Kidney (tissue), 14 donors: ENCODE results near the gene MAP1LC3B. TPM values are rescaled to one million over a fixed set of nuclear protein-coding genes. Genes with fewer than 3 reads are reported as not detected.
A peak's percentile ranks its signal among the peaks of the same experiment; 100 is the strongest.

Source experiments
- DNase-seq, 5 donors: peaks; one replicate each; pipeline ENCODE4 v3.0.0-alpha.2; 2013 to 2020
- FAIRE-seq: peaks from 2 replicates; lab custom pipeline; 2012; peaks lifted over from hg19 to GRCh38; lab: Jason Lieb, UNC
- H3K27ac ChIP-seq, 2 donors: one replicate each; pipeline ENCODE4 v1.7.0; 2013; ENCODE audit warnings: low read depth in 2 of 2, low read length in 2 of 2, inconsistent platforms in 1 of 2
- H3K27me3 ChIP-seq: one replicate; pipeline ENCODE4 v1.7.1; 2013; ENCODE audit warnings: low read length, inconsistent platforms; ENCODE audit not compliant: control insufficient read depth, insufficient read depth
- H3K36me3 ChIP-seq, 3 donors: one replicate each; pipeline versions ENCODE4 v1.7.0 to v1.7.1; 2013; ENCODE audit warnings: low read length in 3 of 3, control low read depth in 1 of 3, inconsistent platforms in 1 of 3; ENCODE audit not compliant: insufficient read depth in 3 of 3, control insufficient read depth in 2 of 3
- H3K4me1 ChIP-seq, 3 donors: one replicate each; pipeline versions ENCODE4 v1.7.0 to v1.7.1; 2013; ENCODE audit warnings: low read length in 3 of 3, inconsistent platforms in 1 of 3, low read depth in 1 of 3; ENCODE audit not compliant: control insufficient read depth in 2 of 3, insufficient read depth in 2 of 3
- H3K4me3 ChIP-seq, 3 donors: one replicate each; pipeline versions ENCODE4 v1.7.0 to v1.8.1; 2013; ENCODE audit warnings: low read length in 3 of 3, control low read depth in 1 of 3, inconsistent platforms in 1 of 3
- H3K9ac ChIP-seq, 3 donors: one replicate each; pipeline versions ENCODE4 v1.7.0 to v1.7.1; 2013; ENCODE audit warnings: low read length in 3 of 3, control low read depth in 1 of 3, inconsistent platforms in 1 of 3
- H3K9me3 ChIP-seq, 3 donors: one replicate each; pipeline versions ENCODE4 v1.7.0 to v1.7.1; 2013; ENCODE audit warnings: low read length in 3 of 3, control low read depth in 1 of 3, inconsistent platforms in 1 of 3; ENCODE audit not compliant: control insufficient read depth in 2 of 3, insufficient read depth in 1 of 3
- intact Hi-C: fragments of 100-400 bp; cut with DNase I; formaldehyde crosslinking; loops from one replicate; pipeline ENCODE4 v1.11.1; 2022
- polyA plus RNA-seq: library from polyadenylated mRNA; stranded (reverse); fragments of 350-450 nt; fragmentation: Illumina TruSeq; extraction: RNeasy Lipid Tissue Mini Kit (QIAGEN cat#74804); gene quantifications from one replicate; pipeline ENCODE4 v1.2.3, GENCODE V29; 2014; ENCODE audit warnings: low read depth, low replicate concordance; ENCODE audit not compliant: insufficient read depth
- total RNA-seq: library from RNA; stranded (reverse); fragmentation: NEBNext Ultra II Directional; extraction: Animal tissue kit (Norgen Biotek cat#: 25700); gene quantifications from one replicate; pipeline ENCODE4 v1.2.1, GENCODE V29; 2021
- TF ChIP-seq, protein P1 (sequence below): IDR thresholded peaks from 3 replicates; pipeline ENCODE4 v1.5.1; 2012; ENCODE audit warnings: mild to moderate bottlenecking, moderate library complexity, borderline replicate concordance; ENCODE audit not compliant: insufficient read depth; ENCODE audit errors: extremely low read depth
- donor health status: control.
- donor health status: control.
- donor health status: control.
- donor health status: control.
- donor health status: control.
- donor health status: DM: yes; HTN: yes; CAD: no.
- donor health status: Normal renal cell carcinoma (clear cell type).

Gene MAP1LC3B
- total and polyA plus RNA-seq, 2 donors from 2014 or later = 57.1 to 70.3 TPM

DNA sequence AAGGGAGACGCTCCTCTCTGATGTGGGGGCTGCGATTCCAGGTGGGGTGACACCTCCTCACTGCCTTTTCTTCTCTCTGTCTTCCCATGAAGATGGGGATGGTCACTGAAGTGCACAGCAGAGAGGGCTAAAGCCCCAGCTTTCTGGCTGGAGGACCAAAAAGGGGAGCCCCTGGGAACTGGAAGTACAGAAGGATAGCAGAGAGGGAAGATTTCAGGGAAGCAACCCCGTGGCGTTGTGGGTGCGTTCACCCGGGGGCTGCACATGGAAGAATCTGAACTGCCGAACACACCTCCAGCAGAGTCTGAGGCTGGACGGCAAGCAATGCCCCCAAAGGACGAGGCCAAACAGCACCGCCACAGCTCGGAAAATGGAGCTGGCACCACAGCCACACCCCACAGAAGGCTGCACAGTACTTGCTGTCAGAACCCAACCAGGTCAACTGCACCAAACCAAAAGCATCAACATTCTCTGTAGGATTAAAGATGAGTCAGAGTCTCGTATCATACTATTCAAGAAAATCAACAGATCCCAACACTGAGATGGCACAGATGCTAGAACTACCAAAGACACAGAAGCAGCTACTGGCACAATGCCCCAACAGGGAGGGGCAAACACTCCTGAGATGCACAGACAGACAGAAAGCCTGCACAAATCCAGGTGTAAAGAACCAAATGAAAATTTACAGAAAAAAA, 49.9 kb downstream of the MAP1LC3B start:
- H3K9me3 ChIP-seq = no peaks in the 10 kb centered on the region

DNA sequence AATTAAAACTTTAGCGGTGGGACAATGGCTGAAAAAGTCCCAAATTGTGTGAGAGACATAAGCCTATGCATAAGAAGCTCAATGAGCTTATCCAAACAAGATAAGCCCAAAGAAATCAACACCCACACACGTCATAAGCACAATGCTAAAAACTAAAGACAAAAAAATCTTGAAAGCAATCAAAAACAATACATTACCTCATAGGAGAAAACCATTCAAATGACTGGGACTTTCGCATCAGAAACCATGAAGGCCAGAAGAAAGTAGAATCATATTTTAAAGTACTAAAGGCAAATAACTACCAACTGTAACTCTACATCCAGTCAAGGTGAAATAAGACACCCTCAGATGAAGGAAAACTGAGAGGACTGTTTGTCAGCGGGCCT, 50.4 kb downstream of the MAP1LC3B start:
- Histone ChIP-seq H3K4me1 (peaks cover 0 to 8% (median 5%) of the 10 kb centered on the region in 3 donors), H3K9me3 (no peaks in the 10 kb centered on the region), H3K4me3 (no peak overlapping the region), H3K36me3 (peaks cover 2 to 26% (median 2%) of the 10 kb centered on the region in 3 donors), H3K9ac (no peak overlapping the region), H3K27ac (no peak overlapping the region), H3K27me3 (no peaks in the 10 kb centered on the region)
- intact Hi-C loops = no loop called here
- DNase-seq = peak in 1 of 5 donors; percentile 34
- no peak for FAIRE-seq
- TF ChIP-seq, protein P1, sequence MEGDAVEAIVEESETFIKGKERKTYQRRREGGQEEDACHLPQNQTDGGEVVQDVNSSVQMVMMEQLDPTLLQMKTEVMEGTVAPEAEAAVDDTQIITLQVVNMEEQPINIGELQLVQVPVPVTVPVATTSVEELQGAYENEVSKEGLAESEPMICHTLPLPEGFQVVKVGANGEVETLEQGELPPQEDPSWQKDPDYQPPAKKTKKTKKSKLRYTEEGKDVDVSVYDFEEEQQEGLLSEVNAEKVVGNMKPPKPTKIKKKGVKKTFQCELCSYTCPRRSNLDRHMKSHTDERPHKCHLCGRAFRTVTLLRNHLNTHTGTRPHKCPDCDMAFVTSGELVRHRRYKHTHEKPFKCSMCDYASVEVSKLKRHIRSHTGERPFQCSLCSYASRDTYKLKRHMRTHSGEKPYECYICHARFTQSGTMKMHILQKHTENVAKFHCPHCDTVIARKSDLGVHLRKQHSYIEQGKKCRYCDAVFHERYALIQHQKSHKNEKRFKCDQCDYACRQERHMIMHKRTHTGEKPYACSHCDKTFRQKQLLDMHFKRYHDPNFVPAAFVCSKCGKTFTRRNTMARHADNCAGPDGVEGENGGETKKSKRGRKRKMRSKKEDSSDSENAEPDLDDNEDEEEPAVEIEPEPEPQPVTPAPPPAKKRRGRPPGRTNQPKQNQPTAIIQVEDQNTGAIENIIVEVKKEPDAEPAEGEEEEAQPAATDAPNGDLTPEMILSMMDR = no peak

More for the DNA sequence above, 49.9 kb downstream of the MAP1LC3B start:
- Histone ChIP-seq H3K9ac (no peak overlapping the region), H3K4me1 (peaks cover 0 to 8% (median 7%) of the 10 kb centered on the region in 3 donors), H3K27me3 (no peaks in the 10 kb centered on the region), H3K27ac (no peak overlapping the region), H3K36me3 (peaks cover 2 to 20% (median 2%) of the 10 kb centered on the region in 3 donors), H3K4me3 (no peak overlapping the region)
- DNase-seq = no peak
- TF ChIP-seq, protein P1 = no peak
- no peak for FAIRE-seq
- intact Hi-C loops = no loop called here

- H3K4me1 ChIP-seq = peaks cover 0 to 5% (median 4%) of the 10 kb centered on the region in 3 donors
- no peaks in the 10 kb centered on the region for H3K27me3 ChIP-seq
- FAIRE-seq = no peak
- peaks cover 2 to 30% (median 5%) of the 10 kb centered on the region in 3 donors for H3K36me3 ChIP-seq
- DNase-seq = peak in 3 of 5 donors; percentile 74 to 84 (median 77)
- no peak overlapping the region for H3K27ac ChIP-seq
- no peaks in the 10 kb centered on the region for H3K9me3 ChIP-seq
- intact Hi-C loops = no loop called here
- TF ChIP-seq, protein P1 = no peak
- H3K4me3 ChIP-seq = no peak overlapping the region
- no peak overlapping the region for H3K9ac ChIP-seq
Observed at GRCh38 chr16:87443016-87443415, 50.9 kb downstream of the MAP1LC3B start.
